Measurements from ENCODE around the gene SEMA5A.

Gene SEMA5A

GRCh38 chr5:9201761-9202160, 344.1 kb downstream of the SEMA5A start:
- no CpG with 5 or more reads among the region's 6 CpGs for WGBS (ENCODE audit: insufficient coverage, insufficient read length)
- H3K36me3 ChIP-seq (ENCODE audit: control insufficient read depth, insufficient read depth, low read length) = no peaks in the 10 kb centered on the region

GRCh38 chr5:9201011-9201410, 344.9 kb downstream of the SEMA5A start:
- DNase-seq (ENCODE audit: low read depth, low spot score) = no peak
- no peaks in the 10 kb centered on the region for H3K9me3 ChIP-seq (ENCODE audit: control insufficient read depth, insufficient read depth, low read length)
- H3K4me1 ChIP-seq (ENCODE audit: control insufficient read depth, insufficient read depth, low read length) = no peaks in the 10 kb centered on the region
- H3K27me3 ChIP-seq (ENCODE audit: control insufficient read depth, insufficient read depth, low read length) = no peaks in the 10 kb centered on the region
- no peak overlapping the region for H3K4me3 ChIP-seq (ENCODE audit: low read length)
- no peaks in the 10 kb centered on the region for H3K36me3 ChIP-seq (ENCODE audit: control insufficient read depth, insufficient read depth, low read length)
- WGBS (ENCODE audit: insufficient coverage, insufficient read length) = no CpG with 5 or more reads among the region's 2 CpGs
- no peak overlapping the region for H3K27ac ChIP-seq (ENCODE audit: low read length)

More at GRCh38 chr5:9201761-9202160, 344.1 kb downstream of the SEMA5A start:
- Histone ChIP-seq H3K4me3 (ENCODE audit: low read length) (no peak overlapping the region), H3K27me3 (ENCODE audit: control insufficient read depth, insufficient read depth, low read length) (no peaks in the 10 kb centered on the region), H3K9me3 (ENCODE audit: control insufficient read depth, insufficient read depth, low read length) (no peaks in the 10 kb centered on the region), H3K4me1 (ENCODE audit: control insufficient read depth, insufficient read depth, low read length) (no peaks in the 10 kb centered on the region), H3K27ac (ENCODE audit: low read length) (no peak overlapping the region)
- no peak for DNase-seq (ENCODE audit: low read depth, low spot score)

GRCh38 chr5:9198394-9198793, 347.5 kb downstream of the SEMA5A start:
- no peak for DNase-seq (ENCODE audit: low read depth, low spot score)
- Histone ChIP-seq H3K4me1 (ENCODE audit: control insufficient read depth, insufficient read depth, low read length) (no peaks in the 10 kb centered on the region), H3K4me3 (ENCODE audit: low read length) (no peak overlapping the region), H3K36me3 (ENCODE audit: control insufficient read depth, insufficient read depth, low read length) (no peaks in the 10 kb centered on the region), H3K27ac (ENCODE audit: low read length) (no peak overlapping the region), H3K27me3 (ENCODE audit: control insufficient read depth, insufficient read depth, low read length) (no peaks in the 10 kb centered on the region), H3K9me3 (ENCODE audit: control insufficient read depth, insufficient read depth, low read length) (no peaks in the 10 kb centered on the region)
- no CpG with 5 or more reads among the region's 3 CpGs for WGBS (ENCODE audit: insufficient coverage, insufficient read length)

DNA sequence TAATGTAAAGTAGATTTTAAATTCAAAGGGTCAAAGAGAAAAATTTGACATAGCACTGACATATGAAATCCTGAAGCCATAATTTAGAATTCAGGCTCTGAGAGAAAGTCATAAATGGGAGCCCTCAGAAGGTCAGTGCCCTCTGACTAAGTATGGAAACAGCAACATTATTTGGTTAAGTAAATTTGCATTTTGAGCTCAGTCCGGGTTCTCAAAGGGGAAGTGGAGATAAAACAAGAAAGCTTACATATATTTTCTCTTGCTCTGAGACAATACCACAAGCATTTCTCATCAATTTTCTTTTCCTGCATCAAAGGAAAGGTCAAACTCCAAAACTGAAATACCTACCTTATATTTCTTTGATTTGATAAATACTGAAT, 348.0 kb downstream of the SEMA5A start:
- DNase-seq (ENCODE audit: low read depth, low spot score) = no peak
- Histone ChIP-seq H3K27me3 (ENCODE audit: control insufficient read depth, insufficient read depth, low read length) (no peaks in the 10 kb centered on the region), H3K4me1 (ENCODE audit: control insufficient read depth, insufficient read depth, low read length) (no peaks in the 10 kb centered on the region), H3K9me3 (ENCODE audit: control insufficient read depth, insufficient read depth, low read length) (no peaks in the 10 kb centered on the region), H3K4me3 (ENCODE audit: low read length) (no peak overlapping the region), H3K27ac (ENCODE audit: low read length) (no peak overlapping the region), H3K36me3 (ENCODE audit: control insufficient read depth, insufficient read depth, low read length) (no peaks in the 10 kb centered on the region)
- WGBS (ENCODE audit: insufficient coverage, insufficient read length) = no CpG with 5 or more reads among the region's 1 CpG

- H3K4me1 ChIP-seq (ENCODE audit: control insufficient read depth, insufficient read depth, low read length) = no peaks in the 10 kb centered on the region
- WGBS (ENCODE audit: insufficient coverage, insufficient read length) = no CpG with 5 or more reads among the region's 13 CpGs
- no peak for DNase-seq (ENCODE audit: low read depth, low spot score)
Measured at GRCh38 chr5:9196403-9197227, 349.3 kb downstream of the SEMA5A start.

GRCh38 chr5:9194509-9194908, 351.4 kb downstream of the SEMA5A start:
- H3K27ac ChIP-seq (ENCODE audit: low read length) = no peak overlapping the region

More at GRCh38 chr5:9196403-9197227, 349.3 kb downstream of the SEMA5A start:
- no peaks in the 10 kb centered on the region for H3K27me3 ChIP-seq (ENCODE audit: control insufficient read depth, insufficient read depth, low read length)
- no peak overlapping the region for H3K4me3 ChIP-seq (ENCODE audit: low read length)
- no peak overlapping the region for H3K27ac ChIP-seq (ENCODE audit: low read length)
- H3K36me3 ChIP-seq (ENCODE audit: control insufficient read depth, insufficient read depth, low read length) = no peaks in the 10 kb centered on the region
- H3K9me3 ChIP-seq (ENCODE audit: control insufficient read depth, insufficient read depth, low read length) = no peaks in the 10 kb centered on the region

GRCh38 chr5:9192266-9192665, 353.6 kb downstream of the SEMA5A start:
- no peaks in the 10 kb centered on the region for H3K9me3 ChIP-seq (ENCODE audit: control insufficient read depth, insufficient read depth, low read length)
- no peak overlapping the region for H3K27ac ChIP-seq (ENCODE audit: low read length)
- H3K4me1 ChIP-seq (ENCODE audit: control insufficient read depth, insufficient read depth, low read length) = no peaks in the 10 kb centered on the region; the same call in 1 of the 2 replicates
- no peaks in the 10 kb centered on the region for H3K36me3 ChIP-seq (ENCODE audit: control insufficient read depth, insufficient read depth, low read length)
- H3K27me3 ChIP-seq (ENCODE audit: control insufficient read depth, insufficient read depth, low read length) = no peaks in the 10 kb centered on the region
- no peak overlapping the region for H3K4me3 ChIP-seq (ENCODE audit: low read length)
- no peak for DNase-seq (ENCODE audit: low read depth, low spot score)
- no CpG with 5 or more reads among the region's 2 CpGs for WGBS (ENCODE audit: insufficient coverage, insufficient read length)

More at GRCh38 chr5:9194509-9194908, 351.4 kb downstream of the SEMA5A start:
- no peaks in the 10 kb centered on the region for H3K36me3 ChIP-seq (ENCODE audit: control insufficient read depth, insufficient read depth, low read length)
- no peak overlapping the region for H3K4me3 ChIP-seq (ENCODE audit: low read length)
- H3K4me1 ChIP-seq (ENCODE audit: control insufficient read depth, insufficient read depth, low read length) = no peaks in the 10 kb centered on the region; the same call in 1 of the 2 replicates
- DNase-seq (ENCODE audit: low read depth, low spot score) = no peak
- WGBS (ENCODE audit: insufficient coverage, insufficient read length) = no CpG with 5 or more reads among the region's 3 CpGs
- no peaks in the 10 kb centered on the region for H3K27me3 ChIP-seq (ENCODE audit: control insufficient read depth, insufficient read depth, low read length)
- H3K9me3 ChIP-seq (ENCODE audit: control insufficient read depth, insufficient read depth, low read length) = no peaks in the 10 kb centered on the region

GRCh38 chr5:9189681-9190080, 356.2 kb downstream of the SEMA5A start:
- no peaks in the 10 kb centered on the region; the same call in 1 of the 2 replicates for H3K4me1 ChIP-seq (ENCODE audit: control insufficient read depth, insufficient read depth, low read length)
- WGBS (ENCODE audit: insufficient coverage, insufficient read length) = no CpG with 5 or more reads among the region's 1 CpG
- H3K9me3 ChIP-seq (ENCODE audit: control insufficient read depth, insufficient read depth, low read length) = no peaks in the 10 kb centered on the region
- H3K27me3 ChIP-seq (ENCODE audit: control insufficient read depth, insufficient read depth, low read length) = no peaks in the 10 kb centered on the region
- DNase-seq (ENCODE audit: low read depth, low spot score) = no peak
- H3K36me3 ChIP-seq (ENCODE audit: control insufficient read depth, insufficient read depth, low read length) = no peaks in the 10 kb centered on the region
- H3K4me3 ChIP-seq (ENCODE audit: low read length) = no peak overlapping the region
- no peak overlapping the region for H3K27ac ChIP-seq (ENCODE audit: low read length)

DNA sequence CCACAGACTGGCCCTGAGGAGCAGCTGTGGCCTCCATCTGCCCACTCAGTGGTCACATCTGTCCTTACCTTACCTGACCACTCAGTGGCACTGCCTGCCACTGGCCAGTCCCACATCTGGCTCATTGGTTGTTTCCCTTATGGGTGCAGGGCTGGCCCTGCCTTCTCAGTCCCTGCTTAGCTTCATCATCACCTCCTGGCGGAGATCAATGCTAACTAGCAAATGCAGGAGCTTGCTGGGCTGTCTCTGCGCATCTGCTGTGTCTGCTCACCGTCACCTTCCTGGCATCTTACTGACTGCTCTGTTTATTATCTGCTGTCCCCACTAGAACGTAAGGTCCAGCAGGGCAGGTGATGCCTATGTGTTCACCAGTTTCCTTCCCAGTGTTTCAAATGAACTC, 356.9 kb downstream of the SEMA5A start:
- Histone ChIP-seq H3K9me3 (ENCODE audit: control insufficient read depth, insufficient read depth, low read length) (no peaks in the 10 kb centered on the region), H3K36me3 (ENCODE audit: control insufficient read depth, insufficient read depth, low read length) (no peaks in the 10 kb centered on the region), H3K4me3 (ENCODE audit: low read length) (no peak overlapping the region), H3K4me1 (ENCODE audit: control insufficient read depth, insufficient read depth, low read length) (no peaks in the 10 kb centered on the region; the same call in 1 of the 2 replicates), H3K27me3 (ENCODE audit: control insufficient read depth, insufficient read depth, low read length) (no peaks in the 10 kb centered on the region), H3K27ac (ENCODE audit: low read length) (no peak overlapping the region)
- WGBS (ENCODE audit: insufficient coverage, insufficient read length) = no CpG with 5 or more reads among the region's 4 CpGs
- DNase-seq (ENCODE audit: low read depth, low spot score) = no peak

DNA sequence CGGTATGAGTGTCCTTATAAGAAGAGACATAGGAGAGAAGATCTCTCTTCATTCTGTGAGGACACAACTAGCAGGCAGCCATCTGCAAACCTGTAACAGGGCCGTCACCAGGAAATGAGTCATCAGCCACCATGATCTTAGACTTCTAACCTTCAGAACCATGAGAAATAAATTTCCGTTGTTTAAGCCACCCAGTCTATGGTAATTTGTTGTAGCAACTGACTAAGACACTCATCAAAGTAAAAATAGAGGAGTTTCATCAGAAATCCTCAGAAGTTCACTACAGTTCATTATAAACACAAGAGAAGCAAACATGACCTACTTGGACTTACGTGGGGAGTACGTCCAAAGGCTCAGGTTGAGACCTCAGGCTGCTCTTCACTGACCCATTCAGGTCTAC, 357.7 kb downstream of the SEMA5A start:
- Histone ChIP-seq H3K27me3 (ENCODE audit: control insufficient read depth, insufficient read depth, low read length) (no peaks in the 10 kb centered on the region), H3K27ac (ENCODE audit: low read length) (no peak overlapping the region), H3K9me3 (ENCODE audit: control insufficient read depth, insufficient read depth, low read length) (no peaks in the 10 kb centered on the region), H3K4me1 (ENCODE audit: control insufficient read depth, insufficient read depth, low read length) (no peaks in the 10 kb centered on the region; the same call in 1 of the 2 replicates), H3K4me3 (ENCODE audit: low read length) (no peak overlapping the region), H3K36me3 (ENCODE audit: control insufficient read depth, insufficient read depth, low read length) (no peaks in the 10 kb centered on the region)
- DNase-seq (ENCODE audit: low read depth, low spot score) = no peak
- no CpG with 5 or more reads among the region's 5 CpGs for WGBS (ENCODE audit: insufficient coverage, insufficient read length)

DNA sequence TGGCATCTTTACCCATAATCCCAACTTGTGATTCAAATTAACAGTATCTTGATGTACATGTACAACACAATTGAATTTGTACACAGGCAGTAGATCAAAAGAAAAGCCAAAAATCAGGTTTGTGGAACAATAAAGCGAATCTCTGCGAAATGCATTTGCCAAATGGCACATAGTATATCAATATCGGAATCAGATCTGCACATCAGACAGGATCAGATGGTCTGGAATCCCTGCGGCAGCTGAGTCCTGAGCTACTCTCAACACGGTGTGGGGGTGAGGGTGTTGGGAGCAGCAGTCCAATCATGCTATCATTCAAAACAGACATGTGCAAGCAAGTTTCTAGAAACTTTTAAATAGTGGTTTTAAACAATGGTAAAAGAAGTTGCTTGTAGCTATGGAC, 358.3 kb downstream of the SEMA5A start:
- Histone ChIP-seq H3K36me3 (ENCODE audit: control insufficient read depth, insufficient read depth, low read length) (no peaks in the 10 kb centered on the region), H3K4me3 (ENCODE audit: low read length) (no peak overlapping the region), H3K4me1 (ENCODE audit: control insufficient read depth, insufficient read depth, low read length) (no peaks in the 10 kb centered on the region; the same call in 1 of the 2 replicates), H3K27ac (ENCODE audit: low read length) (no peak overlapping the region), H3K27me3 (ENCODE audit: control insufficient read depth, insufficient read depth, low read length) (no peaks in the 10 kb centered on the region), H3K9me3 (ENCODE audit: control insufficient read depth, insufficient read depth, low read length) (no peaks in the 10 kb centered on the region)
- WGBS (ENCODE audit: insufficient coverage, insufficient read length) = no CpG with 5 or more reads among the region's 5 CpGs
- no peak for DNase-seq (ENCODE audit: low read depth, low spot score)
